ENCODE measurements around the gene KLHDC4.
"Not testable (repeated sequence)": the region's sequence is repeated elsewhere in the genome, so short reads cannot be mapped to it uniquely, and the experiment has no call there.

Gene KLHDC4

DNA sequence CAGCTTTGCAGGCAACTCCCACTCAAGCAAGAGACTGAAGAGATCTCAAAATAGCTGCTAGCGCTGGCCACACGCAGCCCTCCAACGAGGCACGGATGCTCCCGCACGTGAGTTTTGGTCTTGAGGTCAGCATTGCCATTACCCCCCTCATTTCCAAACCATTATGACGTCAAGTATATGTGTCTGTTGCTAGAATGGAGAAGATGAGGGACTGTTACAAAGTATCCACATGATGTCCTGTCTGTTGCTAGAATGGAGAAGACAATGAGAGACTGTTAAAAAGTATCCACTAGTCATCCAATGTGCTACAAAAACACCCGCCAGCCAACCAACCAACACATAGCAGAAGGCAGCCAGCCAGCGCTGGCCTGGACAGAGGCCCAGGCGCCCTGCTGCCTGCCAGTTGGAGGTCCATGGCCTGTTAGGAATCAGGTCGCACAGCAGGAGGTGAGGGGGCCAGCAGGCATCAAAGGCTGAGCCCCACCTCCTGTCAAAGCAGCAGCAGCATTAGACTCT lies 24.8 kb downstream of the KLHDC4 start:
- Mint-ChIP-seq H3K27me3 (no peaks in the 10 kb centered on the region), H3K27ac (no peak overlapping the region), H3K4me1 (peaks cover 10% of the 10 kb centered on the region), H3K4me3 (no peak overlapping the region), H3K9me3 (no peaks in the 10 kb centered on the region), H3K36me3 (ENCODE audit: low read depth) (peaks cover 33% of the 10 kb centered on the region)
- ATAC-seq (no peak), DNase-seq (no peak)

DNA sequence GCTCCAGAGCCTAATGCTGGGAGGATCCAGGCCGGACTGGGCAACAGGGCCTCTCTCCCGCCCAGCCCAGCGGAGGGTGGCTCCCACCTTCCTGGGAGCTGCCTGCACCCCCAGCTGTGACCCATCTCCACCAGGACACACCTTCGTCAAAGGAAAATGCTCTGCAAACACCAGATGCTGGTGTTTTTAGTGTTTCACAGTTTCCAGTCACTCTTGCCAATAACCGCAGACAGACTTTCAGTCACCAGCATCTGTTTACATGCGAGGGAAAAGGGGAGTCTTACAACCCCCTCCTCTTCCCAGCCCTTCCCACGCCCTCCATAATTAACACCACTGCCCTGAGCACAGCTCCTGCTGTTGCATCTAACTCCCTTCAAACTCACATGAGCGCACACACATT lies 25.3 kb downstream of the KLHDC4 start:
- no peak overlapping the region for H3K27ac Mint-ChIP-seq
- H3K4me1 Mint-ChIP-seq: peaks cover 10% of the 10 kb centered on the region
- H3K9me3 Mint-ChIP-seq: no peaks in the 10 kb centered on the region
- no peak overlapping the region for H3K4me3 Mint-ChIP-seq
- H3K36me3 Mint-ChIP-seq (ENCODE audit: low read depth): peaks cover 38% of the 10 kb centered on the region
- ATAC-seq (no peak), DNase-seq (no peak)
- H3K27me3 Mint-ChIP-seq: no peaks in the 10 kb centered on the region

GRCh38 chr16:87739801-87740200 lies 26.0 kb downstream of the KLHDC4 start:
- no peak overlapping the region for H3K27ac Mint-ChIP-seq
- peaks cover 39% of the 10 kb centered on the region for H3K36me3 Mint-ChIP-seq (ENCODE audit: low read depth)
- H3K4me3 Mint-ChIP-seq: no peak overlapping the region
- no peaks in the 10 kb centered on the region for H3K27me3 Mint-ChIP-seq
- ATAC-seq (no peak), DNase-seq (no peak)
- H3K9me3 Mint-ChIP-seq: no peaks in the 10 kb centered on the region
- H3K4me1 Mint-ChIP-seq: peaks cover 10% of the 10 kb centered on the region

DNA sequence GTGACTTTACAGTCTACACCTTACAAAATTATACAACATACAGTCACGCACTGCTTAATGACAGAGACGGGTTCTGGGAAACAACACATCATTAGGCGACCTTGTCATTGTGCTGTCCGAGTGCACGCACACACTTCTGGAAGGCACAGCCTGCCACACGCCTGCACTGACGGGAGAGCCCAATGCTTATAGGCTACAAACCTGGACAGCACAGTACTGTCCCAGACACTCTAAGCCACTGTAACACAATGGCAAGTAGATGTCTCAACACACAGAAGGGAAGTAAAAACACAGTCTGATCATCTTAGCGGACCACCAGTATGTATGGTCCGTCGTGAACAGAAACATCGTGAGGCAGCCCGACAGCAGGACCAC lies 29.8 kb downstream of the KLHDC4 start:
- H3K36me3 Mint-ChIP-seq (ENCODE audit: low read depth): peaks cover 33% of the 10 kb centered on the region
- H3K4me3 Mint-ChIP-seq: no peak overlapping the region
- H3K27me3 Mint-ChIP-seq: no peaks in the 10 kb centered on the region
- no peaks in the 10 kb centered on the region for H3K9me3 Mint-ChIP-seq
- ATAC-seq (no peak), DNase-seq (no peak)
- no peak overlapping the region for H3K27ac Mint-ChIP-seq
- H3K4me1 Mint-ChIP-seq: peaks cover 7% of the 10 kb centered on the region

GRCh38 chr16:87735270-87736007 lies 30.3 kb downstream of the KLHDC4 start:
- peaks cover 5% of the 10 kb centered on the region for H3K4me1 Mint-ChIP-seq
- H3K9me3 Mint-ChIP-seq: no peaks in the 10 kb centered on the region
- H3K36me3 Mint-ChIP-seq (ENCODE audit: low read depth): peaks cover 31% of the 10 kb centered on the region
- no peak overlapping the region for H3K27ac Mint-ChIP-seq
- ATAC-seq (no peak), DNase-seq (no peak)
- H3K27me3 Mint-ChIP-seq: no peaks in the 10 kb centered on the region
- no peak overlapping the region for H3K4me3 Mint-ChIP-seq

DNA sequence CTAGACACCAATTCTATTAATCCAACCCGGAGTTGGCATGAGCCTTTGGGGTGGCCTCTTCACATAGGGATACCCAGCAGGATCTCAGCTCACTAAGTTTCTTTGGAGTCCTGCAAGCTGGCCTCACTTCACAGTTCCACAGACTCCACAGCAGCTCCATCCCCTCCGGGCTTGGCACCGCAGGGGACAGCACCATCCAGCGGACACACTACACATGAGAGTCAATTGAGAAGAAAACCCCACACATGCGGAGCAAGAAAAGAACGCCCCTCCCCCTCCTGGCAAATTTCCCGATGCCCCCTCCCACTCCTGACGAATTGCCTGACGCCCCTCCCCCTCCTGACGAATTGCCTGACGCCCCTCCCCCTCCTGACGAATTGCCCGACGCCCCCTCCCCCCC lies 31.1 kb downstream of the KLHDC4 start:
- no peaks in the 10 kb centered on the region for H3K27me3 Mint-ChIP-seq
- DNase-seq (no peak), ATAC-seq (no peak)
- H3K9me3 Mint-ChIP-seq: no peaks in the 10 kb centered on the region
- no peak overlapping the region for H3K4me3 Mint-ChIP-seq
- H3K4me1 Mint-ChIP-seq: peaks cover 5% of the 10 kb centered on the region
- H3K27ac Mint-ChIP-seq: no peak overlapping the region
- peaks cover 32% of the 10 kb centered on the region for H3K36me3 Mint-ChIP-seq (ENCODE audit: low read depth)

DNA sequence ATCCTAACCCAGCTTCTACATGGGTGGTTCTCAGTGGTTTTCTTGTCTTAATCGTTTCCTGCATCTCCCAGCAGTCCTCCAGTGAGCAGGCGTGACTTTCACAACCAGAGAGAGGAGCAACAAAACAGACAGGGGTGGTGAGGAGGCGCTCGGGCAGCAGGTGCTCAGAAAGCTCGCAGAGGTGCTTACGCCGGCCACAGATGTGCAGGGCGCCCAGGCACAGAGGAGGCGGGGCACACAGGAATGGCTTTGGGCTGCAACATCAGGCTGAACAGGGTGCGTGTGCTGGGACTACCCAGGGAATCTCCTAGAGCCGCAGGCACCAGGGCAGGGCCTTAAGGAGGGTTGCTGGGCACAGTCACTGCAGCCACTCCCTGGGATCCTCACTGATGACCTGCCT lies 32.6 kb downstream of the KLHDC4 start:
- DNase-seq (no peak), ATAC-seq (no peak)
- Mint-ChIP-seq H3K27ac (no peak overlapping the region), H3K4me1 (peaks cover 5% of the 10 kb centered on the region), H3K9me3 (no peaks in the 10 kb centered on the region), H3K4me3 (no peak overlapping the region), H3K27me3 (no peaks in the 10 kb centered on the region), H3K36me3 (ENCODE audit: low read depth) (peaks cover 41% of the 10 kb centered on the region)

DNA sequence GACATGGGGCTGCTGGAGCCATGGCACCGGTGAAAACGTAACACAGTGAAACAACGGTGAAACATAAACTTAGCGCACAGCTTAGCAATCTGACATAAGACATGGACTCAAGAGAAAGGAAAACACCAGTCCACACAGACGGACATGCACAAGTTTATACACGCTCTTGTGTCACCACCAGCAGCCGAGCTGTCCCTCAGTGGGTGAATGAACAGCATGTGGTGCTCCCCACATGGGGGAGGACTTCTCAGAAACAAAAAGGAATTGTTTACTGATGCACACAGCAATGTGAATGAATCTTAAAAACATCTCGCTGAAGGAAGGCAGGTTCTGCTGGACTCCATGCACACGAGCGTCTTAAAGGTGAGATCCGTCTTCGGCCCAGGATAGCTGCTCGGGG lies 34.2 kb downstream of the KLHDC4 start:
- Mint-ChIP-seq H3K27ac (no peak overlapping the region), H3K4me1 (peaks cover 5% of the 10 kb centered on the region), H3K9me3 (no peaks in the 10 kb centered on the region), H3K27me3 (no peaks in the 10 kb centered on the region), H3K36me3 (ENCODE audit: low read depth) (peaks cover 49% of the 10 kb centered on the region), H3K4me3 (no peak overlapping the region)
- DNase-seq (no peak), ATAC-seq (no peak)

DNA sequence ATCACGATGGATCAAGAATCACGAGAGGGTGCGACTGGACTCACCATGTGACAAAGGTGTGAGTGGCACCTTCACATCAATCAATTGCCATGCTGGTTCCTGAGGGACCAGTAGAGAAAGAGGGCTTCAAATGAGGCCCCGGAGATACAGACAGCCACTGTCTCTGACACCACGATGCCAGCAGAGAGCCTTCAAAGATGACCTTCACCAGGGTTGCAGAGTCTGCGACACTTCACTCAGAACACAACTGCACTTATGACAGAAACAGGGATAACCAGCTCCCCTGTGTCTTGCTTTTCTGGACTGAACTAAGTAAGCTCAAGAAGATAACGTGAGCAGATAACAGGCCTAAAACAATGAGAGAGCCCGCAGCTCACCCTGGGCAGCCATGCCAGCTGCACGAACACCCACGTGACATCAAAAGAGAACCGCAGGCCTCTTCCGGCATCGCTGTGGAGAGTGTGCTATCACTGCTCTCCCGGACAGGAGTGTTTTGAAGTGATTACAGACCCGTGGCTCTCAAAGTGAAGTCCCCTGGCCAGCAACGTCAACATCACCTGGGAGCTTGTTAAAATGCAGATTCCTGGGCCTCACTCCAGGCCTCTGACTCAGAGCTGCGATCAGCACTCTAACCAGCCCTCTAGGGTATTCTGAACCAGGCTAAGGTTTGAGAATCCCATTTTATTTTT lies 36.4 kb downstream of the KLHDC4 start:
- Mint-ChIP-seq H3K4me3 (no peak overlapping the region), H3K36me3 (ENCODE audit: low read depth) (peaks cover 37% of the 10 kb centered on the region), H3K4me1 (peaks cover 8% of the 10 kb centered on the region), H3K9me3 (no peaks in the 10 kb centered on the region), H3K27ac (no peak overlapping the region), H3K27me3 (no peaks in the 10 kb centered on the region)
- no peak for ATAC-seq
- DNase-seq: no peak

DNA sequence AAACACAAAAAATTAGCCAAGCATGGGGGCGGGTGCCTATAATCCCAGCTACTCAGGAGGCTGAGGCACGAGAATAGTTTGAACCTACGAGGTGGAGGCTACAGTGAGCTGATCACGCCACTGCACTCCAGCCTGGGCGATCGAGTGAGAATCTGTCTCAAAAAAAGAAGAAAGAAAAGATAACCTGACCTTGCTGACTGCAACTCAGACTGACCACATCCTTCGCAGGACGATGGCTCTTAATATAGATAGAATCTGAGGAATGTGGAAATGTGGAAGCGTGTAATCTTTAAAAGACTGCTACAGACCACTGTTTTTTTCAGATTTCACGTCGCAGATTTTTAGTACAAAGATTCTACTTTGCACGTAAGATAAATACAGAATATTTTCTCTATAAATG lies 37.8 kb downstream of the KLHDC4 start:
- ATAC-seq (no peak), DNase-seq (no peak)
- Mint-ChIP-seq H3K4me1 (peaks cover 15% of the 10 kb centered on the region), H3K4me3 (no peak overlapping the region), H3K36me3 (ENCODE audit: low read depth) (peaks cover 40% of the 10 kb centered on the region), H3K9me3 (no peaks in the 10 kb centered on the region), H3K27me3 (no peaks in the 10 kb centered on the region), H3K27ac (no peak overlapping the region)

GRCh38 chr16:87727346-87727745 lies 38.4 kb downstream of the KLHDC4 start:
- ATAC-seq (no peak), DNase-seq (no peak)
- H3K27ac Mint-ChIP-seq: no peak overlapping the region
- no peaks in the 10 kb centered on the region for H3K27me3 Mint-ChIP-seq
- peaks cover 19% of the 10 kb centered on the region for H3K4me1 Mint-ChIP-seq
- peaks cover 44% of the 10 kb centered on the region for H3K36me3 Mint-ChIP-seq (ENCODE audit: low read depth)
- no peak overlapping the region for H3K4me3 Mint-ChIP-seq
- H3K9me3 Mint-ChIP-seq: no peaks in the 10 kb centered on the region

GRCh38 chr16:87726577-87726976 lies 39.2 kb downstream of the KLHDC4 start:
- not testable (repeated sequence) for H3K27ac Mint-ChIP-seq, H3K4me3 Mint-ChIP-seq, H3K9me3 Mint-ChIP-seq, DNase-seq, ATAC-seq, H3K27me3 Mint-ChIP-seq
- peaks cover 19% of the 10 kb centered on the region for H3K4me1 Mint-ChIP-seq
- peaks cover 51% of the 10 kb centered on the region for H3K36me3 Mint-ChIP-seq (ENCODE audit: low read depth)

GRCh38 chr16:87725596-87726235 lies 40.1 kb downstream of the KLHDC4 start:
- H3K4me1 Mint-ChIP-seq: peaks cover 19% of the 10 kb centered on the region
- no peaks in the 10 kb centered on the region for H3K27me3 Mint-ChIP-seq
- H3K27ac Mint-ChIP-seq: no peak overlapping the region
- no peaks in the 10 kb centered on the region for H3K9me3 Mint-ChIP-seq
- no peak overlapping the region for H3K4me3 Mint-ChIP-seq
- peaks cover 48% of the 10 kb centered on the region for H3K36me3 Mint-ChIP-seq (ENCODE audit: low read depth)
- no peak for ATAC-seq
- no peak for DNase-seq

DNA sequence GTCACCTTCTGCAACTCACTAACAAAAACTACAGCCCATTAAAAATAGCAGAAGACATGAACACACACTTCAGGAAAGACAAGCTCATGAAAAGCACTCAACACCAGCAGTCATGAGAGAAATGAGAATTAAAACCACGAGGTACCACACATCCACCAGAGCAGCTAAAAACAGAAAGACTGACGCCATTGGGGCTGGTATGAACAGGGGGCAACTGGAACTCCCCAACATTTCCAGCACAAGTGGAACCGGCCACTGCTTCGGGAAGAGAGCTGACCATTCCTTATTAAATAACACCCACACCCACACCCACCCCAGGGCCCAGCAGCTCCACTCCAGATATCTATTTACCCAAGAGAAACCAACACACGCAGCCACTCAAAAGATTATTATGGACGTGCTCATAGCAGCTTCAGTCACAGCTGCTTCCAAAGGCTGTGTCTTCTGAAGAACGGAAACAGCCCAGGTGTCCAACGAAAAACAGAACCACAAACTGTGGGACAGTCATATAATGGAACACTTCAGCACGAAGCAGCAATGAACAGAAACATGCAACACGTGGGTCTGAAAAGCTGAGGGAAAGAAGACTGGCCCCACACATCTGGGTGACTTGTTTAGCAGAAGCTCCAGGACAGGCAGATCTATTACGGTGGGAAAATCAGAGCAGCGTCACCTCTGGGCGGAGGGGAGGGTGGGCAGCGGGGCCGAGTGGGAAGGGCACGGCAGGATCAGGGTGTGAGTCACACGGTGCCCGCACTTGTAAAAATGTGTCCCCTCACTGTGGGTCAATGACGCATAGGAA lies 41.1 kb downstream of the KLHDC4 start:
- peak overlapping the region; percentile 25 for H3K27ac Mint-ChIP-seq
- H3K9me3 Mint-ChIP-seq: no peaks in the 10 kb centered on the region
- peak; percentile 13 for DNase-seq

More for the DNA sequence above, 41.1 kb downstream of the KLHDC4 start:
- Mint-ChIP-seq H3K4me3 (no peak overlapping the region), H3K36me3 (ENCODE audit: low read depth) (peaks cover 45% of the 10 kb centered on the region), H3K4me1 (peaks cover 19% of the 10 kb centered on the region), H3K27me3 (no peaks in the 10 kb centered on the region)
- ATAC-seq: peak; percentile 29

Data from activated naive CD8-positive, alpha-beta T cell treated with anti-CD3 and anti-CD28 coated beads, Interleukin-2, amount 50 U/mL, for 24 hours (primary cell).